Embryonic facial prominence (tissue), 1 donor: ENCODE results near the gene SVOPL.

Experiments used
- DNase-seq: peaks from one replicate; pipeline ENCODE4 v3.0.0-alpha.2; 2016; ENCODE audit errors: extremely low spot score

SVOPL gene

DNA sequence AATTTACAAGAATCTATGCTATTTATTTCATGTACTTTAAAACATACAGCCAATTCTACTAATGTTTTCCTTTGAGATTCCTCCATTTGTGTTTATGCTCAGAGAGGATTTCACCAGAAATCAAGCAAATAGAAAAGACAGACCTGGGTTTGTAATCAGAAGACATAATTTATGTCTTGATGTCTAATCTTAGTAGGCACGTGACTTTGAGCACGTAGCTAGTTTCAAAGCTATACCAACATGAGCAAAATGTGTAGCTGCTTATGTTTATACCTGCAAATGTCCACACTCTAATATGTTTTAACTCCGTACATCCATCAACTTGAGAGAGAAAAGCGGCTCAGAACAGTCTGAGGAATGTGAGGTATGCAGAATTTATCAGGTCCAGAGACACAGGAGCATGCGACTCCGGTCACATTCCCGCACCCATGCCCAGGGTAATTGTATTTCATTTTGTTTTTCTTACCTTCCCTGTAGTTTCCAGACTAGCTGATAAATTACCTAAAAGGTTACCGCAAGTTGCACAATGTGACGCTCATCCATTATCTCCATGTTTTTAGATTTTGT, 40.0 kb downstream of the SVOPL start:
- DNase-seq = no peak

DNA sequence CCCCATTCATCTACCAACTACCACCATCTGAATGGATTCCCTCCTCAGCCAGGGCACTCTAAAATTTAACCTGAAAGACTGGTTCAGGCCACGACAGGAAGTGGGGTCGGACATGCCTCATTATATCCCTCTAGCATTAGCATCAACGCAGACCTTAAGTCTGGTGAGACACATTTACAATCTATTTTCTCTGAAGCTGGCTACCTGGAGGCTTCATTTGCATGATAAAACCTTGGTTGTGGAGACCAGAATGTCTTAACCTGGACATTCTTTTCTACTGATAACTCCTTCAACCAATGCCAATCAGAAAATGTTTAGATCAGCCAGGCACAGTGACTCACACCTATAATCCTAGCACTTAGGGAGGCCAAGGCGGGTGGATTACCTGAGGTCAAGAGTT, 42.3 kb downstream of the SVOPL start:
- DNase-seq = no peak

DNA sequence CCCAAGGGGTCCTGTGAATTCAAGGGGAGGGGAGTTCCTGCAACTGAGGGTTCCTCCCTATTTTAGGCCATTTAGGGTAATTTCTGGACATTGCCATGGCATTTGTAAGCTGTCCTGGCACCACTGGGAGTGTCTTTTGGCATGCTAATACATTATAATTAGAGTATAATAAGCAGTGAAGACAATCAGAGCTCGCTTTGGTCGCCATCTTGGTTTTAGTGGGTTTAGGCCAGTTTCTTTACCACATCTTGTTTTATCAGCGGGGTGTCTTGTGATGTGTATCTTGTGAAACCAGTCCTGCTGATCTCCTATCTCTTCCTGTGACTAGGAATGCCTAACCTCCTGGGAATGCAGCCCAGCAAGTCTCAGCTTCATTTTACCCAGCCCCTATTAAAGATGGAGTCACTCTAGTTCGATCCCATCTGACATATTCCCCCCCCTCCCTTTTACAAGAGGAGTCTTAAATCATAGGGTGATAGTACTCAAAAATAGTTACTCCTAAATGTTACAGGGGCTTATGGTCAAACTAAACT, 43.2 kb downstream of the SVOPL start:
- DNase-seq = no peak

DNA sequence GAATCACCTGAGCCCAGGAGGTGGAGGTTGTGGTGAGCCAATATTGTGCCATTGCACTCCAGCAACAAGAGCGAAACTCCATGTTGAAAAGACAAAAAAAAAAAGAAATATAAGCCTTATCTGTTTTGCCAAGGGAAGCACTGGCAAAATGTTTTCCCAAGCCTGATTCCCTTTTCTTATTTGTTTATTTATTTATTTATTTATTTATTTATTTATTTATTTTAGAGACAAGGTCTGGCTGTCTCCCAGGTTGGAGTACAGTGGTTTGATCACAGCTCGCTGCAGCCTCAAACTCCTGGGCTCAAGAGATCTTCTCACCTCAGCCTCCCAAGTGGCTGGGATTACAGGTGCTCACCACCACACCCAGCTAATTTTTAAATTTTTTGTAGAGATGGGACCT, 44.2 kb downstream of the SVOPL start:
- no peak for DNase-seq

DNA sequence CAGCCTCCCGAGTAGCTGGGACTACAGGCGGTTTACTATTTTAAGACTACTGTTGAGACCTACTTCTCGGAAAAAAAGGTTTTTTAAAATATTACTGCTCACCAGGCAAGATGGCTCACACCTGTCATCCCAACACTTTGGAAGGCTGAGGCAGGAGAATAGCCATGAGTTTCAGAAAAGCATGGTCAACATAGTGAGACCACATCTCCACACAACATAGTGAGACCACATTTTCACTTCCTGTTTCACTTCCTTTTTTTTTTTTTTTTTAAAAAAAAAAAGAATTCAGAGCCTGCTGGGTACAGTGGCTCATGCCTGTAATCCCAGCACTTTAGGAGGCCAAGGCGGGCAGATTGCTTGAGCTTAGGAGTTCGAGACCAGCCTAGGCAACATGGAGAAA, 46.5 kb downstream of the SVOPL start:
- DNase-seq = no peak

DNA sequence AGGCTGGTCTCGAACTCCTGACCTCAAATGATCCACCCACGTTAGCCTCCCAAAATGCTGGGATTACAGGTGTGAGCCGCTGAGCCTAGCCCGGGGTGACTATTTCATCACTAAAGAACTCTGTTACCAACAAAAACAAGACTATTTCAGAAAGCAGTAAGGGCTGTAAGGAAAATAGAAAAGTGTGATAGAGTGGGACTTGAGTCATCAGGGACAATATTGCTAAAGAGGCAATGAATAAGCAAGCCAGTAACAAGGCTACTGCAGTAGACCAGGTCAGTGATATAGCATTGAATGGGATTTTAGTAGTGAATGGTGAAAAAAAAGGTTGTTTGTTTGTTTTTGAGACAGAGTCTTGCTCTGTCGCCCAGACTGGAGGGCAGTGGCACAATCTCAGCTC, 51.7 kb downstream of the SVOPL start:
- no peak for DNase-seq

DNA sequence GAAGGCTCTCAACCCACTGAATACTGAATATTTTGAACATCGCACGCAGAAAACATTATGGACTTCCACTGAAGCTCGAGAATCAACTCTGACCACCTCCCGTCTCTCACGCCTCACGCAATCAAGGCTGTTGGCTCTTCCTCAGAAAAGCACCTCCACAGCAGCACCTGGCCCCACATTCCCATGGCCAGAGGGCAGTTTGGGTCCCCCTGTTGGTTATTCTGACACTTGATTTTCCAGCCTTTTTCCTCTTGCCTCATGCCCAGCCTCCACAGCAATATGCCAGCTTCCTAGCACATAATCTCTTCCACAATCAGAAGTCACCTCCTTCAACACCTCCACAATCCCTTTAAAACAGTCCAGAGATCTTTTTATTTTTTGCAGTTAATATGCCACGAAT, 55.9 kb downstream of the SVOPL start:
- DNase-seq = no peak

DNA sequence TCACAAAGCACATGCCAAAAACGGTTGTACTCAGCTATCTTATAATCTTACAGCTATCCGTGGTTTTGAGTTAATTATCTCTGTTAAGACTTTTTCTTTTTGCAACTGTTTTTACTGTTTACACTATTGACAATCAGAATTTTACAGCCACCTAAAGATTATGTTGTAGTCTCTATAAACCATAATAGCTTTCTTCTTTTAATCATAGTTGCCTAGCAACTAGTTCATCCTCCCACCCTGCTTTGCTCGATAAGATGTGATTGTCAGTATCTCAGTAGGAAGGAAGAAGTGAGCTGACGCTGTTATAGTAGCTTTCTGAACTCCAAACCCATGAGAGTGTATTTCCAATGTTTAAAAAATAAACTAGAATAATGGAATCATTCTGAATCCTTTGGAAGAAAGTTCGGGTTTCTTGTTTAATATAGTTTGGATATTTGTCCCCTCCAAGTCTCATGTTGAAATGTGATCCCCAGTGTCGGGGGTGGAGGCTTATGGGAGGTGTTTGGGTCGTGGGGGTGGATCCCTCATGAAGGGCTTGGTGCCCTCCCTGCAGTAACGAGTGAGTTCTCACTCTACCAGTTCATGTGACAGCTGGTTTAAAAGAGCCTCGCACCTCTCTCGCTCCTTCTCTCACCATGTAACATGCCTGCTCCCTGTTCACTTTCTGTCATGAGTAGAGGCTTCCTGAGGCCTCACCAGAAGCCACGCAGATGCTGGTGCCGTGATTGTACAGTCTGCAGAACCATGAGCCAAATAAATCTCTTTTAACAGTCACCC, 68.1 kb downstream of the SVOPL start:
- DNase-seq = no peak

DNA sequence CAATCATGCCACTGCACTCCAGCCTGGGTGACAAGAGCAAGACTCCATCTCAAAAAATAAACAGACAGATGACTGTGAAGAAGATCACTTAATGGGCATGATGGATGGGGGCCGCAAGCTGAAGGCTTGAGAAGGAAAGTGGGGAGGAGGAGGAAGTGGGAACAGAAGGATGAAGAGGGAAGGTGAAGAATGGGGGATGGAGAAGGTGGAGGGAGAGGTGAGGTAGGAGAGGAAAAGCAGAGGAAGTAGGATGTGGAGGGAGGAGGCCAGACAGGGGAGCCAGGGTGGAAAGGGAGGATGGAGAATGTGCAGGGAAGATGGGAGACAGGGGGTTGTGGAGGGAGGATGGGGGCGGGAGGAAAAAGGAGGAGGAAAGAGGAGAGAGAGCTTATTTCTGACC, 68.8 kb downstream of the SVOPL start:
- no peak for DNase-seq

DNA sequence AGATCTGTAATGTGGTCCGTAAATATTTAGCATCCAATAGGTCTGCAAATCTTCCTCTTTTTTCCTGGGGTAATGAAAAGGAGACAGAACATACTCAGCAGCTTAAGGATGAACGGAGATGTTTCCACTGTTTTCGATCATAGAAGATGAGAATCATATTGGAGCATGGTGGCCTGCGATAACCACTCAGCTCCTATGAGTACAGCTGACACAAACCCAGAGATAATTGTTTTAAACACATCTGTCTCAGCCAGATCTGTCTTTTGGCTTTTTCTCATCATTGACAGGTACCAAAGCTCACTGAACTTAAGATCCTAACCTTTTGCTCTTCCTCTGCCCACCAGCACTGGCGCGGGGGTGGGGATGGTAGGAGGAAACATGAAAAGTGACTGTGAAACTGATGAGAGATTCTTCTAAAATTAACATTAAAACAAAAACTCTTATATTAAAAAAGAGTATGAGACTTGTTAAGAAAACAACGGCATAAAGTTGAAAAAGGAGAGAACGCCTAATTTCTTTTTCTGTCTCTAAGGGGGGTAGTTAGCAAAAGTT, 71.0 kb downstream of the SVOPL start:
- DNase-seq = no peak

DNA sequence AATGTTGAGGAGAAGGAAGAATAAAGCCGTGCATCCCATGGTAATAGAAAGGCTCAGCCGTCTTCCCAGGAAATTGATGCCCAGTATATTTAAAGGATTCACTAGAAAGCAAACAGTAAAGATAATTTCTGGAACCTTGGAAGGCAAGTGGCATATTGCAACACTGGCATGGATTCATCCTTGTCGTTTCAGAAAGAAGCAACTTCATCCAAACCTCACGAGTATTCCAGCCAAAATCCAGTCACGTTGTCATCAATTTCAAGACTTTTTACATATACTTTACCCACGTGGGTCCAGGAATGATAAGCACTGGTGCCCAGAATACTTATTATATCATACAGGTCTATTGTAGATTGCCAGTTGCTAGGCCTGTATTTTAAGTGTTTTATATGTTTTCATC, 73.8 kb downstream of the SVOPL start:
- no peak for DNase-seq

DNA sequence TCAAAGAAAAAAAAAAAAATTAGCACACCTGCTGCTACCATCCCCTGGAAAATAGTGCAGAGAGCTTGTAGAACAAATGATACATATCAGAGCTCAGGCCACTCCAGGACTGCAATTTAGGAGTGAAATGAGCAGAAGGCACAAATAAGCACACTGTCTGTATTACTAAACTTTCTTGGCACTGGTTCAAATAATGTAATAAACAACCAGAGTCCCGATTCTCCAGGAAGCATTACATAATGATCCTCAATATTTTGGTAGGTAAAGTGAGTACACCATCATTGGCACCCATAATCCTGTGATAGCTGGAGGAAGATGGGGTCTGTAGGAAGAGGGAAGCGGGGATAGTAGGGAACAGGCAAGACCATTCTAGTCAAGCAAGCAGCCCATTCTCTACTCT, 74.3 kb downstream of the SVOPL start:
- no peak for DNase-seq

DNA sequence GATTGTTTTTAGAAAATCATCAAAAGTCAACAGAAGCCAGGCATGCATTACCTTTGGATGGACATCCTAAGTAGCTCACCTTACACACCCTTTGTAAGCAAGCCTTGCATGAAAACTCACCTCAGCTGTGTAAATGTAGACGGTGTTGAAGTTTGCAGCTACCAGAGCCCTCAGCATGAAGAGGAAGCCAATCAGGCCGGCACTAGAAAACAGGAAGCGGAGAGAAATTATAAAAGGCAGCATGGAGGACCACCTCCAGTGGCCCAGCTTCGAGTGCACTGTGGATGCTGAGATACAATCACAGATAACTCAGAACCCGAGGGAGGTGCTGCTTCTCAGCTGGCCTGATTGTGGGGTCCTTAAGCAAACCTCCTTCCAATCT, 75.3 kb downstream of the SVOPL start:
- DNase-seq = no peak

DNA sequence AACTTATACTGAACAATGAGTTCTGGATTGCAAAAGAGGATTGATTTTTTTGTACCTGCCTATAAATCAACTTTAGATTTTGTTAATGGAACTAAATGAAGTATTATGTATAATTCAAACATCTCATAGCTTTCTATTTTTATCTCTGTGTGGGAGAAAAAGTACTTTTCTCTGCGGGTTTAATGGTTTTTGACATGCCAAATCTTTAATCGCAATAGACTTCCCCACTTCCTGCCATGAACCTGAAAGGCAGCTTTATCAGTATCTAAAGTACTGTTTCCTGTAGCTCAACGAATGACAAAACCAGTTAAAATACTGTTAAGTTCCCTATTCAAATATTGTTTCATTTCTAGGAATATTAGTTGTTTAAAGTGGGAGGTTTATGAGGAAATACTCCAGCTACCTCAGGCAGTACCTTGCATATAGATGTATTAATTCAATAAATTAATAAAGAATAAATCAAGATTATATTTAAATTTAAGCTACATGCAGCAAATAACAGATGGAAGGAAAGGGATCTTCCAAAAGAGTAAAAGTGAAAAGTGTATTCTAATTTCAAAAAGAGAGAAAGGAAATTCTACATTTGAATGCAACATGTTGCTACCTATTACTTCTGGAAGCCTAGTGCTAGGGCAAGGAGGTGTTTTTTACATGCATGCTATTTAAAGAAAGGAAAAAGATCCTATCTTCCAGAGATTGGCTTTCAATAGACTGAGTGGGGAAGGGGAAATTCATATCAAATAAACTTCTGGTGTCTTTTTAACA, 75.9 kb downstream of the SVOPL start:
- DNase-seq = no peak

DNA sequence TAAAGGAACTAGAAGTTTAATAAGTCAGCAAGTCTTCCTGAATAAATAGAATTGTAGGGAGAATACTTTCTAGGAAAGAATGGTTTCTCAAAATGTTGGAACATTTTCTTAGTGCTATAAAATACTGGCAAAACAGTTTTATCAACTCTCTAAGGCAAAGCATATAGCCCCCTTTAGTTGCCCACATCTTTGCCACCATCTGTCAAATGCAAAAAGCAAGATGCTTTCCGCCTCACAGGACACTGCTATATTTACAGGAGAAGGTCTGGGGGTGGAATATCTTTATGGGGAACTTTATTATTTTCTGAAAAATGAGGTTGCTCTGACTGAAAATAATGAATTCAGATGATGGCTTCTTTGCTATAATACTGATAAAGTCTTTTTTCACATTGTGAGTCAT, 78.3 kb downstream of the SVOPL start:
- DNase-seq = no peak

DNA sequence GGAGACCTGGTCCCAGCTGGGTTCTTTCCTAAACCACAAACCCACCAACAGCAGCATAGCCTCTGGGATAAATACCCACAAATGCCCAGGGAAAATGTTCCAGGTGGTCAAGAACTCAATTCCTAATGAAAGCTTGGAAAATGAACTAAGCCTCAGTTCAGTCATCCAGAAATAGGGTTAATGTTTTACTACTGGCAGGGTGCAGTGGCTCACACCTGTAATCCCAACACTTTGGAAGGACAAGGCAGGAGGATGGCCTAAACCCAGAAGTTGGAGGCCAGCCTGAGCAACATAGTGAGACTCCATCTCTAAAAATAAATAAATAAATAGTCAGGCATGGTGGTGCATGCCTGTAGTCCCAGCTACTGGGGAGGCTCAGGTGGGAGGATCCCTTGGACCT, 82.2 kb downstream of the SVOPL start:
- no peak for DNase-seq

DNA sequence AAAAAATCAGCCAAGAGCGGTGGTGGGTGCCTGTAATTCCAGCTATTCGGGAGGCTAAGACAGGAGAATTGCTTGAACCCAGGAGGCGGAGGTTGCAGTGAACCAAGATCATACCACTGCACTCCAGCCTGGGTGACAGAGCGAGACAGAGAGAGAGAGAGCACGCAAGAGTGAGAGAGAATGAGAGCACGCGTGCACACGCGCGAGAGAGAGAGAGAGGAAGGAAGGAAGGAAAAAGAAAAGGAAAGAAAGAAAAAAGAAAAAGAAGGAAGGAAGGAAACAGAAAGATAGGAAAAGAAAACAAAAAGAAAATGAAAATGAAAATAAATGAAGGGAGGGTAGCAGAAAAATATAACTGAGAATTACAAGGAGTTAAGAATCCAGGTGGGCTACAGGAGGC, 82.7 kb downstream of the SVOPL start:
- no peak for DNase-seq

DNA sequence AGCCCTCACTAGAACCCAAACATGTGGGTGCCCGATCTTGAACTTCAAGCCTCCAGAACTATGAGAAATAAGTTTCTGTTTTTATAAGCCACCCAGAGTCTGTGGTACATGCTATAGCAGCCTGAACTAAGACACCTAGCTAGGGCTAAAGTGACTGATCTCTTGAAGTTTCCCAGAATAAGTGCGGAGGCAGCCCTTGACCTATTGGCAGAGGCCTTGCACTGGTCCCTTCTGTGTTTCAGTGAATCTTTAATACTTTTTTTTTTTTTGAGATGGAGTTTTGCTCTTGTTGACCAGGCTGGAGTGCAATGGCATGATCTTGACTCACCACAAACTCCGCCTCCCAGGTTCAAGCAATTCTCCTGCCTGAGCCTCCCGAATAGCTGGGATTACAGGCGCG, 85.1 kb downstream of the SVOPL start:
- DNase-seq = no peak

DNA sequence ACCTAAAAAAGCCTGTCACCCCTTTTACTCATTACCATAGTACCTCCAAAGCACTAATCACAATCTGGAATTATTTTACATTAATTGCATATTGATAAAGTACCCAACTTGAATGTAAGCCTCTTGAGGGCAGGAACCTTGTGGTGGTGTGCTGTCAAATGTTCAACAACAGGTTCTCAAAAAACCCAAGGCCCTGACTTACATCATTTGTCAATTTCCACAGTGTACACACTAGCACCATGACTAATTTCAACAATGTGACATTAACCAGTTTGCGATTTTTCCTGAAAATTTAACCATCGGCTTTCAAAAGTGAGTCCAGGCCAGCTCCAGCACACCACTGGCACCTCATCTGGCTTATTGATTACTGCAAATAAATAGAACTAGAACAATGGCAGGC, 87.5 kb downstream of the SVOPL start:
- no peak for DNase-seq

DNA sequence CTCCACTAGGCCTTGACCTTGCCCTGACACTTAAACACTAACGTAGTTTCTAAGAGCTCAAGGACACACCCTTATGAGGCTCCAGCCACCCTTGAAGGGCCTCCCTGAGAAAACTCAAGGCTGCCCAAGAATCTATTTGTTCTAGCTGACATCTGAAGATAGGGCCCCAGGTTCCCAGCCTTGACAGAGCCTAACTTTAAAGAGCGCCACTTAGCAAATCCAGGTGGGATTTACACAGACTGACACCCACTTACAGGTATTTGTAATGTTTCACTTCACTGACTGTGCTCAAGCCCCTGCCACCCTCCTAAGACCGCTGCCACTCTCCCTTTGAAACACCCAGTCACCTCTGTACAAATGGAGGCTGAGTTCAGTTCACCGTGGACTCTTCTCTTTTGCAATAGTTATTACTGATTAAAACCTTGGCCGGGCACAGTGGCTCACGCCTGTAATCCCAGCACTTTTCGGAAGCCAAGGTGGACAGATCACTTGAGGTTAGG, 90.4 kb downstream of the SVOPL start:
- no peak for DNase-seq

DNA sequence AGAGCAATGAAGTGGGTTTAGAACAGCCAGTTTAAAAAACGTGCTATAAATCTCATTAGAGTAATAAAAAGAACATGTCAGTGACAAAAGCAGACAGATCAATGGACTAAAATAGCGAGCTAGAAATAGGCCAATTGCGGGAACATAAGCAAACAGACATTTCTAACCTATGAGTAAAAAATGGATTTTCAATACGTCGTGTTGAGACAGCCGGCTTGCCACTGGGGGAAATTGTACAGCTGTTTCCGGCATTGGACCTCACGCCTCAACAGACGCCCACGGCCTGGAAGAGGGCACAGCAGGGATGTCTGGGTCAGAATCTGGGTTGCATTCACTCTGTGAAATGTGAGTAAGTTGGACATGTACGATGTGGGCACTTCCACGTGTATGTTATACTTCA, 92.9 kb downstream of the SVOPL start:
- no peak for DNase-seq
